Left colon (tissue), 2 donors: Measurements from ENCODE around the gene ZNF804A. TPM values are rescaled to one million over a fixed set of nuclear protein-coding genes. Genes with fewer than 3 reads are reported as not detected.
A peak's percentile ranks its signal among the peaks of the same experiment; 100 is the strongest.

Experiments used
- ATAC-seq: fragments of 200-7000 bp; cut with Tn5 transposase; one replicate; pipeline ENCODE4 v1.9.1; 2020; ENCODE audit warnings: mild to moderate bottlenecking, moderate library complexity
- DNase-seq, 2 donors: peaks; one replicate each; pipeline ENCODE4 v3.0.0-alpha.2; 2020
- intact Hi-C, 2 donors: fragments of 100-400 bp; cut with DNase I in 1 of 2; cut with micrococcal nuclease in 1 of 2; formaldehyde crosslinking; loops; one replicate each; pipeline versions ENCODE4 v1.11.2 to v1.14.0; 2022; cut with DNase I, micrococcal nuclease
- total RNA-seq, 2 donors: library from RNA; stranded (reverse); fragmentation: NEBNext Ultra II Directional; extraction: Animal tissue kit (Norgen Biotek cat#: 25700); gene quantifications; one replicate each; pipeline ENCODE4 v1.2.1, GENCODE V29; 2021
- donor health status: DM: no; HTN: no; CAD: no.
- donor health status: DM: yes; HTN: yes; CAD: no.

Gene ZNF804A
- total RNA-seq, 2 donors from 2014 or later, result 0.06 TPM

GRCh38 chr2:184769023-184769422 is 170.7 kb downstream of the ZNF804A start:
- intact Hi-C loops, result no loop called here
- ATAC-seq, result no peak
- DNase-seq, result no peak

- no peak for ATAC-seq
- DNase-seq, result no peak
- intact Hi-C loops, result no loop called here
Observed at GRCh38 chr2:184769686-184770085, 171.4 kb downstream of the ZNF804A start.

DNA sequence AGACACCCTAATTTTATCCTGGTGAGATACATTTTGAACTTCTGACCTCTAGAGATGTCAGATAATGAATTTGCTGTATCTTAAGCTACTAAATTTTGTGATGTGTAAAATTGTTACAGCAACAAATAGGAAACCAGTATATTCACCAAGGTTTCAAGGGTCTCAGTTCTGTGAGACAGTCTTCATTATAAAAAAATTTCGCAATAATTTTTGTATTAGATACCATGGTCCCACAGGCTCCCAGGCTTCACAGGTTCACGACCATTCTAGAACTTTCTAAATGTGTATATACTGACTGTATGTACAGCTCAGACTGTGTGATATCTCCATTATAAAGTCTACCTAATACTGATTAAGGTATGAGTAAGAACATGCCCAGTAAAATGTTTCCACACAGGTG is 181.4 kb downstream of the ZNF804A start:
- intact Hi-C loops, result no loop called here
- ATAC-seq, result no peak
- no peak for DNase-seq

DNA sequence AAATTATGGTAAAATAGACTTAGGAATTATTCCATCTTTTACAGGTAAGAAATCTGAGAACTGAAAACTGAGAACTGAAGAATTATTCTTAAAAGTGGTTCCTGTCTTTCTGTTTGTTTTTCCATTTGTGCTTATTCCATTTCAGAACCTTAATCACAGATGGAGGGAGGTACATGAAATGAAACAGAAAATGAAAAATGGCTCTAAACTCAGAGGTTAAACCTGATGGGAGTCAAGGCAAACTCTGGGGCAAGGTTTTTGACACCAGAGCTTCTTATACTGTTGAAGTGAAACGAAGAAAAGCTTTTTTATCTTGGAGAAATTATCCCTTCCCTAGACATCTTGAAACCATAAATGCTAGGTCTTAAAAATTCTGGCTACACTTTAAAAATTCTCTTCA is 182.1 kb downstream of the ZNF804A start:
- intact Hi-C loops, result no loop called here

DNA sequence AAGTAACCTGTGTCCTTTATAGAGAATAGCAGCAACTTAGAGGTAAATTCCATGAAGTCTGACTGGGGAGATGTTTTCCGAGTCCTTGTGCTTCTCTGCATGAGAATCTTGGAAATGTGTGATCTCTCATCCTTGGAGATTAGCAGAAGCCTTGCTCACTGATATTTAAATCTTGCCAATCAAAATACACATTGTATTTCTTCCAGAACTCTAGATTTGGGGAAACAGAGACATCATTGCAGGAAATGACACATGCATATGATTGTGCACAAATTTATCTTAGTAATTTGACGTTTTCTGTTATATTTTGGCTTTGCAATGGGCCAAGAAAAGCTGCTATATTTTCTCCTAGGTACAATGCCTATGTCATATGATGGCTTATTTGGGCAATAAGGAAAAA is 182.6 kb downstream of the ZNF804A start:
- intact Hi-C loops, result no loop called here
- no peak for DNase-seq
- ATAC-seq, result no peak

More for the DNA sequence above, 182.1 kb downstream of the ZNF804A start:
- DNase-seq (no peak), ATAC-seq (no peak)

GRCh38 chr2:184783576-184783975 is 185.2 kb downstream of the ZNF804A start:
- ATAC-seq (no peak), DNase-seq (no peak)
- intact Hi-C loops, result no loop called here

DNA sequence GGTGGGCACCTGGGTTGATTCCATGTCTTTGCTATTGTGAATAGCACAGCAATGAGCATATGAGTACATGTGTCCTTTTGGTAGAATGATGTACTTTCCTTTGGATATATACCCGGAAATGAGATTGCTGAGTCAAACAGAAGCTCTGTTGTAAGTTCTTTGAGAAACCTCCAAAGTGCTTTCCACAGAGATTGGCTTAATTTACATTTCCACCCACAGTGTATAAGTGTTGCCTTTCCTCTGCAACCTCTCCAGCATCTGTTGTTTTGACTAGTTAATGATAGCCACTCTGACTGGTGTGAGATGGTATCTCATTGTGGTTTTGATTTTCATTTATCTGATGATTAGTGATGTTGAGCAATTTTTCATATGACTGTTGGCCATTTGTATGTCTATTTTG is 194.8 kb downstream of the ZNF804A start:
- ATAC-seq (no peak), DNase-seq (no peak)
- intact Hi-C loops, result no loop called here

- intact Hi-C loops, result no loop called here
Observed at GRCh38 chr2:184799379-184799778, 201.1 kb downstream of the ZNF804A start.

GRCh38 chr2:184814421-184814820 is 216.1 kb downstream of the ZNF804A start:
- intact Hi-C loops, result no loop called here
- DNase-seq (no peak), ATAC-seq (no peak)

More at GRCh38 chr2:184799379-184799778, 201.1 kb downstream of the ZNF804A start:
- DNase-seq (no peak), ATAC-seq (no peak)

DNA sequence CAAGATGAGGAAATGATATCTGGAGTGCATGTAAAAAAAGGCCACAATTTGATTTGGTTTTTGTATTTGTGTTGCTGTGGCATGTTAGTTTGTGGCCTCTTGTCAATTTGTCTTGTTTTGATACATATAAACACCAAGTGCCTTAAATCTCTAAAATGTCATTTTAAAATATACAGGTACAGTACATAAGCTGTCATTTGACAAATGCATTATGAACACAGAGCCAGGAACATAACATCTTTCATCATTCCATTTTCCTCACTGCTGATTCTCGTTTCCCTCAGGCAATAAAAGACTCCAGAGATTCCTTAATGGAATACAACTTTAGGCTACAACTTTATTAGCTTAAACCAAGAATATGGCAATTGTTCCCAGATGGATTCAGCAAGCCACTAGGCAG is 217.5 kb downstream of the ZNF804A start:
- ATAC-seq, result no peak
- DNase-seq, result no peak
- intact Hi-C loops, result no loop called here

DNA sequence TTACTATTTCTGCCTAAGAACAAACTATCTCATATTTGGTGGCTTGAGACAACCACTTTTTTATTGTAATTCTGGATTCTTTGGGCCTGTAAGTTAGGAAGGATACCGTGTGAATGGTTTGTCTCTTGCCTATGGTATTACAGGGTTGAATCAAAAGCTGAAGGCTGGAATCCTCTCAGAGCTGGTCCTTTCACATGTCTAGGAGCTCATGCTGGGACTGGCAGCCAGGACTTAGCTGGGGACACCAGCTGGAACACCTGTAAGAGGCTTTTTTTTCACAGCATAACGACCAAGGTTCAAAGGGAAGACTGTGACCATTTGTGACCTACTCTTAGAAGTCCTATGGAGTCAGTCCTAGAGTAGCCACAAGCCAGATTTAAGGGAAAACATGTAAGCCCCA is 226.3 kb downstream of the ZNF804A start:
- no peak for DNase-seq
- no peak for ATAC-seq
- intact Hi-C loops, result no loop called here

GRCh38 chr2:184830531-184830930 is 232.2 kb downstream of the ZNF804A start:
- ATAC-seq, result no peak
- no peak for DNase-seq
- intact Hi-C loops, result no loop called here

DNA sequence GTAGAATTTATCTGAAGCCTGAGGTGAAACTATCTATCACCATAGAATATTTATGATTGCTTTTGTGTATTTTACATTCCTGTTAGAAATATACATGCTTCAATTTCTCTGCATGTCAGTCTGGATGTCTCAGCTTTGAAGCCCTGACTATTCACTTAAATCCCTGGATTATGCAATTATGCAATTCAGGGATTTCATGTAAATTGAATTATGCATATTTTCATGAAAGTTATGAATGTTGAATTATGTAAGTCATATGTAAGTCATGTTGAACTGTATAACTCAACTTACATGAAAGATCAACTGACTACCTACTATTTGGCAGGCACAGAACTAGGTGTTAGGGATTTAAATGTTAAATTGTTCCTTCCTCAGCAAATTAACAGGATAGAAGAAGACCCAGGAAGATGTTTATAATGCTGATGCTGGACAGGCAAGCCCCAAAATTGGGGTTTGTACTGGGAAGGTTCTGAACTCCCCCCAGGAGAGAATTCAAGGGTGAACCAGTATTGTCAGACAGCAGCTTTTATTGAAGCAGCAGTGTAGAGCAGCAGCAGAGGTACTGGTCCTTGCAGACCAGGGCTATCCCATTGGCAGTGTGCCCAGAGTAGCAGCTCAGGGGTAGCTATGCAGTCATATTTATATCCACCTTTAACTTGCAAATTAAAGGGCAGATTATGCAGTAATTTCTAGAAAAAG is 236.5 kb downstream of the ZNF804A start:
- ATAC-seq, result no peak
- intact Hi-C loops, result no loop called here
- no peak for DNase-seq

DNA sequence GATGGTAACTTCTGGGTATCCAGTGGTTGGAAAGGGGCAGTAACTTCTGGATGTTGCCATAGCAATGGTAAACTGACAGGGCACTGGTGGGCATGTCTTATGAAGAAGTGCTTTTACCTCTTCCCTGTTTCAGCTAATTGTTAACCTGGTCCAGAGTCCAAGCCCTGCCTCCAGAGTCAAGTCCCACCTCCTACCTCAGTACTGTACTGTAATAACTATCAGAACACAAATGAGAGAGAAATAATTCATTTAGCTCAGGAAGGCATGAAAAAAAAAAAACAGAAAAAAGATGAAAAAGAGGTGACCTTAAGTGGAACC is 237.0 kb downstream of the ZNF804A start:
- no peak for DNase-seq
- intact Hi-C loops, result no loop called here
- ATAC-seq, result peak; percentile 38

GRCh38 chr2:184847331-184847730 is 249.0 kb downstream of the ZNF804A start:
- ATAC-seq, result no peak
- intact Hi-C loops, result no loop called here
- DNase-seq, result no peak

GRCh38 chr2:184849516-184849915 is 251.2 kb downstream of the ZNF804A start:
- ATAC-seq (no peak), DNase-seq (no peak)
- intact Hi-C loops, result no loop called here

DNA sequence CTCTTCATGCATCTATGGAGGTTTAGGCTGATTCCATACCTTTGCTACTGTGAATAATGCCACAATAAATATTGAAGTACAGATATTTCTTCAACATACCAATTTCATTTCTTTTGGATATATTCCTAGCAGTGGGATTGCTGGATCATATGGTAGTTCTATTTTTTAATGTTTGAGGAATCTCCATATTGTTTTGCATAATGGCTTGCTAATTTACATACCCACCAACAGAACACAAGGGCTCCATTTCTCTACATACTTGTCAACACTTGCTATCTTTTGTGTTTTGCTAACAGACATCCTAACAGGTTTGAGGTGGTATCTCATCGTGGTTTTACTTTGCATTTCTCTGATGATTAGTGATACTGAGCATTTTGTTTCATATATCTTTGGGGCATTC is 253.2 kb downstream of the ZNF804A start:
- intact Hi-C loops, result no loop called here

GRCh38 chr2:184859187-184859586 is 260.9 kb downstream of the ZNF804A start:
- intact Hi-C loops, result no loop called here
- DNase-seq (no peak), ATAC-seq (no peak)

More for the DNA sequence above, 253.2 kb downstream of the ZNF804A start:
- no peak for DNase-seq
- no peak for ATAC-seq

DNA sequence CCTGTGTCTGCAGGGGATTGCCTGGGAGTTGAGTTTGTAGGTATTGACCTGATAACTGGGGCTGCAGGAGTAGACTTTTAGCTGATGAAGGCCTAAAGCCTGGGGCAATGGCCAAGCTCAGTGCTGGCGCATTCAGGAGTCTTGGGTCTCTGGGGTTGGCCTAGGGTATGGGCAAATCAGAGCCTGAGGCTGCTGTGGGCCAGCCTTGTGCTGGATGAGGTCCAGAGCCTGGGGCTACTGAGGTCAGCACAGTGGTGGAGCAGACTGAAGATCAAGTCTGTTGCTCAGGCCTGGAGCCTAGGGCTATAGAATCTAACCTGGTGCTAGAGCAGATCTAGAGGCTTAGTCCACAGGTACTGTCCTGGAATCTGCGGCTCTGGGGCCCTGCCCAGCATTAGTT is 262.4 kb downstream of the ZNF804A start:
- DNase-seq (no peak), ATAC-seq (no peak)
- intact Hi-C loops, result no loop called here

- no peak for ATAC-seq
- intact Hi-C loops, result no loop called here
- no peak for DNase-seq
Observed at GRCh38 chr2:184875212-184875611, 276.9 kb downstream of the ZNF804A start.

DNA sequence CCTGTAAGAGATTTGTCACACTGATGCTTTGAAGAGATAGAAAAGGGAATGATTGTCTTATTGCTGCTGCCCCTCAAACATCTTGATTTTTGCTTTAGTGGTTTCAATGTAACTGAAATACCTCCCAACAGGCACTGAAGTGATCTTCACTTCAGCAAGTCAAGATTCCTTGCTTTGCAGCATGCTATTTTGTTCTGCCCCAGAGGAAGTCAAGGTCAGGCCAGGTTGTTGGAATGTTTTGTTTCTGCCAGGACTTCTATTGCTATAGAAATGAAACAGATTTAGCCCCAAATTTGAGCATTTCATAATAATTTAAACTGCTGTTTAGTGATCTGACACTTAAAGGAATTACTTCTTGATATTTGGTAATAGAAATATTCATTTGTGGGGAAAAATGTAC is 277.6 kb downstream of the ZNF804A start:
- no peak for DNase-seq
- no peak for ATAC-seq
- intact Hi-C loops, result no loop called here
